GM12864 (cell line): ENCODE measurements around the gene CNOT4.

ENCODE experiments used
- DNase-seq: peaks from one replicate; pipeline ENCODE4 v3.0.0-alpha.2; 2011; ENCODE audit warnings: low read depth
- H3K4me3 ChIP-seq: 2 replicates; pipeline ENCODE4 v1.5.1; 2011; ENCODE audit warnings: mild to moderate bottlenecking, low read depth, low read length, control low read depth
- CTCF ChIP-seq: IDR thresholded peaks from 2 replicates; pipeline ENCODE4 v1.5.1; 2011; ENCODE audit warnings: low read depth, mild to moderate bottlenecking, moderate library complexity, low read length, control low read depth, inconsistent platforms; ENCODE audit errors: missing control alignments

The CNOT4 gene

GRCh38 chr7:135550196-135550595 lies 40.3 kb upstream of the CNOT4 start:
- no peak for TF ChIP-seq CTCF
- DNase-seq, result no peak
- H3K4me3 ChIP-seq, result no peak overlapping the region

GRCh38 chr7:135541029-135541428 lies 31.1 kb upstream of the CNOT4 start:
- TF ChIP-seq CTCF, result no peak
- H3K4me3 ChIP-seq, result no peak overlapping the region
- DNase-seq, result no peak

GRCh38 chr7:135539629-135540028 lies 29.7 kb upstream of the CNOT4 start:
- no peak for DNase-seq
- TF ChIP-seq CTCF, result no peak

GRCh38 chr7:135538376-135538775 lies 28.5 kb upstream of the CNOT4 start:
- H3K4me3 ChIP-seq, result no peak overlapping the region
- no peak for DNase-seq
- TF ChIP-seq CTCF, result no peak

More at GRCh38 chr7:135539629-135540028, 29.7 kb upstream of the CNOT4 start:
- no peak overlapping the region for H3K4me3 ChIP-seq

GRCh38 chr7:135537905-135538304 lies 28.0 kb upstream of the CNOT4 start:
- TF ChIP-seq CTCF, result no peak
- no peak for DNase-seq
- no peak overlapping the region for H3K4me3 ChIP-seq

GRCh38 chr7:135537453-135537852 lies 27.6 kb upstream of the CNOT4 start:
- no peak overlapping the region for H3K4me3 ChIP-seq
- no peak for DNase-seq
- TF ChIP-seq CTCF, result no peak

- DNase-seq, result no peak
- TF ChIP-seq CTCF, result no peak
- no peak overlapping the region for H3K4me3 ChIP-seq
Measured at GRCh38 chr7:135536150-135536549, 26.2 kb upstream of the CNOT4 start.
